Stomach (tissue), 4 donors: Measurements from ENCODE around the gene RNF2.

Source experiments
- EP300 ChIP-seq: sonication (generic); formaldehyde crosslinking; IDR thresholded peaks from one replicate; pipeline ENCODE4 v1.6.1; 2017; ENCODE audit warnings: antibody characterized with exemption
- POLR2A ChIP-seq, 4 donors: fragments of 450-650 bp; IDR thresholded peaks; one replicate each; pipeline ENCODE4 v1.6.1; 2016; ENCODE audit warnings: antibody characterized with exemption in 4 of 4, control low read depth in 2 of 4, mild to moderate bottlenecking in 1 of 4, moderate library complexity in 1 of 4
- POLR2AphosphoS5 ChIP-seq, 3 donors: sonication (generic); formaldehyde crosslinking; IDR thresholded peaks; one replicate each; pipeline ENCODE4 v1.6.1; 2016; ENCODE audit warnings: antibody characterized with exemption in 3 of 3
- TF ChIP-seq, protein P1 (sequence below), 7 experiments: fragments of 450-650 bp in 4 of 7; fragments of 200-600 bp in 3 of 7; sonication (generic) in 3 of 7; IDR thresholded peaks; one replicate each; pipeline ENCODE4 v1.5.1; 2016 to 2019; ENCODE audit warnings: antibody characterized with exemption in 7 of 7, control low read depth in 2 of 7, mild to moderate bottlenecking in 1 of 7

DNA sequence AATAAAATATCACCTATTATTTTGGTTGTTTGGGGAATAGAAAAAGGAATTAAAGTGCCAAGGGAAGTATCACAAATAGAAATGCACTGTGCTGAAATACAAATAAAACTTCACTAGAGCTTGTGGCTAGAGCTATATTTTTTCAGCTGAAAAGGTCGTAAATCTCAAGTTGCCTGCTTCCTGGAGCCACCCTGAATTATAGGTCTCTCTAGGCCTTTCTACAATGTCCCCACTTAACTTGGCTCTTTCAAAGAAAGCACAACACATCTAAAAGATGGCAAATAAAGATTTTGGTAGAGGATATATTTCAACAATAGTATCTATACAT, 5.0 kb upstream of the RNF2 start:
- TF ChIP-seq POLR2A (IDR thresholded peaks at IDR 0.05) (no peak), EP300 (no peak), POLR2AphosphoS5 (IDR thresholded peaks at IDR 0.05) (no peak)
- TF ChIP-seq, protein P1, sequence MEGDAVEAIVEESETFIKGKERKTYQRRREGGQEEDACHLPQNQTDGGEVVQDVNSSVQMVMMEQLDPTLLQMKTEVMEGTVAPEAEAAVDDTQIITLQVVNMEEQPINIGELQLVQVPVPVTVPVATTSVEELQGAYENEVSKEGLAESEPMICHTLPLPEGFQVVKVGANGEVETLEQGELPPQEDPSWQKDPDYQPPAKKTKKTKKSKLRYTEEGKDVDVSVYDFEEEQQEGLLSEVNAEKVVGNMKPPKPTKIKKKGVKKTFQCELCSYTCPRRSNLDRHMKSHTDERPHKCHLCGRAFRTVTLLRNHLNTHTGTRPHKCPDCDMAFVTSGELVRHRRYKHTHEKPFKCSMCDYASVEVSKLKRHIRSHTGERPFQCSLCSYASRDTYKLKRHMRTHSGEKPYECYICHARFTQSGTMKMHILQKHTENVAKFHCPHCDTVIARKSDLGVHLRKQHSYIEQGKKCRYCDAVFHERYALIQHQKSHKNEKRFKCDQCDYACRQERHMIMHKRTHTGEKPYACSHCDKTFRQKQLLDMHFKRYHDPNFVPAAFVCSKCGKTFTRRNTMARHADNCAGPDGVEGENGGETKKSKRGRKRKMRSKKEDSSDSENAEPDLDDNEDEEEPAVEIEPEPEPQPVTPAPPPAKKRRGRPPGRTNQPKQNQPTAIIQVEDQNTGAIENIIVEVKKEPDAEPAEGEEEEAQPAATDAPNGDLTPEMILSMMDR (IDR thresholded peaks at IDR 0.05): no peak
